GM12875 (cell line): ENCODE results near the gene RAP1GAP2.

Experiments used
- H3K4me3 ChIP-seq: one replicate; pipeline ENCODE4 v1.5.1; 2011; ENCODE audit warnings: low read depth, low read length, control low read depth
- TF ChIP-seq, protein P1 (sequence below): IDR thresholded peaks from 2 replicates; pipeline ENCODE4 v1.5.1; 2011; ENCODE audit warnings: low read depth, mild to moderate bottlenecking, control low read depth, inconsistent platforms, low read length, moderate library complexity, borderline replicate concordance; ENCODE audit not compliant: insufficient read depth

The RAP1GAP2 gene

DNA sequence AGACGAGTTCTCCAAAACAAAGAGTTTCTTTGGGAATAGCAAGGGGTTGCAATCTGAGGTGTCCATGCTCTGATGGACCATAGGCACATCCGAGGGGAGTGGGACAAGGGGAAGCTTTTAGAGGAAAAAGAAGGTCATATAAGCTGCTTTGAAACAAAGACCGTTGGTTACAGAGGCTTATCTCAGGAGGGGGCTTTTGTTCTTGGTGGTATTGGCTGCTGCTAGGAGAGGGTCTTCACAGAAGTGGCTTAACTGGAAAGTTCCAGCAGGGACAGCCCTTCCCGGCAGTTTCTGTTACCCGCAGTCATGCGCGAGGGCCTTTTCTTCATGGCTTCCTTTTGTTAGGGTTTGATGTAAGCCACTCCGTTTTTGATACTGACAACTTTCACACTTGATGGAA is 76.0 kb downstream of the RAP1GAP2 start:
- TF ChIP-seq, protein P1, sequence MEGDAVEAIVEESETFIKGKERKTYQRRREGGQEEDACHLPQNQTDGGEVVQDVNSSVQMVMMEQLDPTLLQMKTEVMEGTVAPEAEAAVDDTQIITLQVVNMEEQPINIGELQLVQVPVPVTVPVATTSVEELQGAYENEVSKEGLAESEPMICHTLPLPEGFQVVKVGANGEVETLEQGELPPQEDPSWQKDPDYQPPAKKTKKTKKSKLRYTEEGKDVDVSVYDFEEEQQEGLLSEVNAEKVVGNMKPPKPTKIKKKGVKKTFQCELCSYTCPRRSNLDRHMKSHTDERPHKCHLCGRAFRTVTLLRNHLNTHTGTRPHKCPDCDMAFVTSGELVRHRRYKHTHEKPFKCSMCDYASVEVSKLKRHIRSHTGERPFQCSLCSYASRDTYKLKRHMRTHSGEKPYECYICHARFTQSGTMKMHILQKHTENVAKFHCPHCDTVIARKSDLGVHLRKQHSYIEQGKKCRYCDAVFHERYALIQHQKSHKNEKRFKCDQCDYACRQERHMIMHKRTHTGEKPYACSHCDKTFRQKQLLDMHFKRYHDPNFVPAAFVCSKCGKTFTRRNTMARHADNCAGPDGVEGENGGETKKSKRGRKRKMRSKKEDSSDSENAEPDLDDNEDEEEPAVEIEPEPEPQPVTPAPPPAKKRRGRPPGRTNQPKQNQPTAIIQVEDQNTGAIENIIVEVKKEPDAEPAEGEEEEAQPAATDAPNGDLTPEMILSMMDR, result no peak
- no peak overlapping the region for H3K4me3 ChIP-seq

DNA sequence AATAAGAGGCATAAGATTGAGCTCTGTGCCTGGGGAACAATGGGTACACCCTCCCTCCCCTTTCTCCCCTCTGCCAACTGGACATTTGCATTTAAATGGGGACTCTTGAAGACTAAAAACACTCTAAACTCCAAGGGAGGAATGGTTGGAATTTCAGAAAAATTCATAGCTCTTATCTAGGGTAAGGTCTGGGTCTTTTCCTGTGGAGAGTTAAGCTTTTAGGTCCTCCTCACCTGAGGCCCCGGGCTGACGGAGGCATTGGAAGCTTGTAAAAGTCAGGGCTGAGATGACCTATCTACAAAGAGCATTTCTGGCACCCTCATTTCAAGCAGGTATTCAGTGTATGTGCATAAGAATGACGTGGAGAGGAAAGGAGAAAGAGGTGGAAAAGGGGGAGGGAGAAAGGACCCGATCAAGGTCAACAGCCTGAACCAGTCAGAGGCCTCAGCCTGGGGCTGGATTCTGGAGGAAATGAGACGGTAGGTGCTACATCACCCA is 78.0 kb downstream of the RAP1GAP2 start:
- no peak overlapping the region for H3K4me3 ChIP-seq
- TF ChIP-seq, protein P1, result no peak

DNA sequence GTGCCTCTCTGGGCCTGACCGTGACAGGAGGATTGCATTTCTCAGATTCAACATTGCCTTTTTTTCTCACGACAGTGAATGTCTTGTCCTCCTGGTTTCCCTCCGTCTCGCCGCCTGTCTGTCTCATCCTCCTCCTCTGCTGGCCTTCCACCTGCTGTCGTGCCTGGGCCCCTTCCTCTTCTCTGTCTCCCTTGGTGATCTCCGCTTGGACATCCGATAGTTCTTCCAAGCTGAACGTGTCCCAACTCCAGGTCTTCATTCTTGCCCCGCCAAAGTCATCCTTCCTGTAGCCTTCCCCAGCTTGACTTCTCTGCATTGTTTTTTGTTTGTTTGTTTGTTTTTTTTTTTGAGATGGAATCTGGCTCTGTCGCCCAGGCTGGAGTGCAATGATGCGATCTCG is 79.4 kb downstream of the RAP1GAP2 start:
- H3K4me3 ChIP-seq, result no peak overlapping the region
- TF ChIP-seq, protein P1, result no peak

DNA sequence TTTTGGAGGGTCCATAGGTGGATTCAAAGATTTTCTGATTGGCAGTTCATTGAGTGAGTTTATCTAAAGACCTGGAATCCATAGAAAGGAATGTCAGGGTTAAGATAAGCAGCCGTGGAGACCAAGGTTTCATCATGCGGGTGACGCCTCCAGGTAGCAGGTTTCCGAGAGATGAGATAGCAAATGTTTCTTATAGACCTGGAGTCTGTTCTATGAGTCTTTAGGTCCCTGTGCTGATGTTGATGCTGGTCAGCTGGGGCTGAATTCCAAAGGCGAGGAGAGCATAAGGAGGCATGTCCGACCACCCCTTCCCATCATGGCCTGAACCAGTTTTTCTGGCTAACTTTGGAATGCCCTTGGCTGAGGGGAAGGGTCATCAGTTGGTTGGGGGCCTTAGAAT is 80.2 kb downstream of the RAP1GAP2 start:
- TF ChIP-seq, protein P1, result no peak
- H3K4me3 ChIP-seq, result no peak overlapping the region

DNA sequence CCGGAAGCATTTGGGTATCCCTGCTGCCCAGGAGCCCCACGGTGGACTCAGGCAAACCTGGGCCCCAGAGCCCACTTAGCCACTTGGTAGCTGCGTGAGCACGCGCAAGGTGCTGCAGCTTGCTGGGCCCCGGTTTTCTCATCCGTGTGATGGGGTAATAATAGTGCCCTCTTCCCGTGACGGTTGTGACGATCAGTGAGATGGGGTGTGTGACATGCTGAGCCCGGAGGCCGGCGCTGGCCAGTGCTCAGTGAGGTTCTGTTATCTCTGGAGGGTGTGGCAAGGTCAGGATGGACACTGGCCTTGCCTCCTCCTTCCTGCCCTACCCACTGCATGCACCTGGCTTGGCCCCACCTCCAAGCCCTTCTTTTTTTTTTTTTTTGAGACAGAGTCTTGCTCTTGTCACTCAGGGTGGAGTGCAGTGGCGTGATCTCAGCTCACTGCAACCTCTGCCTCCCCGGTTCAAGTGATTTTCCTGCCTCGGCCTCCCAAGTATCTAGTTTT is 82.6 kb downstream of the RAP1GAP2 start:
- TF ChIP-seq, protein P1, result no peak
- H3K4me3 ChIP-seq, result no peak overlapping the region

DNA sequence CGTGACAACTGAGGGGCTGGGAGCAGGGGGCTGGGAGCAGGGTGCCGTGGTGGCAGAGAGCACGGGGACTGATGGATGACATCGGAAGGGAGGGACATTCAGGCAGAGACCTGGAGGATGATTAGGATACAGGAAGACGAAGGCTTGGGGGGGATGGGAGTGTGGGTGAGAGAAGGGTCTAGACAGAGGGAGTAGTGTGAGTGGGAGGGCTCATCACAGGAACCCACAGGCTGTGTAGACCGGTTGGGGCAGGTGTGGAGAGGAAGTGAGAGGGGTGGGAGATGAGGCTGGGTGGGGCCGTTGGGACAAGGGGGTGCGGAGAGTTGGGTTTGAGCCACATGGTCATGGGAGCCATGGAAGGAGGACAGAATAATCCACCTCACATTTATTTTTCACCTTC is 83.8 kb downstream of the RAP1GAP2 start:
- H3K4me3 ChIP-seq, result no peak overlapping the region
- TF ChIP-seq, protein P1, result no peak

DNA sequence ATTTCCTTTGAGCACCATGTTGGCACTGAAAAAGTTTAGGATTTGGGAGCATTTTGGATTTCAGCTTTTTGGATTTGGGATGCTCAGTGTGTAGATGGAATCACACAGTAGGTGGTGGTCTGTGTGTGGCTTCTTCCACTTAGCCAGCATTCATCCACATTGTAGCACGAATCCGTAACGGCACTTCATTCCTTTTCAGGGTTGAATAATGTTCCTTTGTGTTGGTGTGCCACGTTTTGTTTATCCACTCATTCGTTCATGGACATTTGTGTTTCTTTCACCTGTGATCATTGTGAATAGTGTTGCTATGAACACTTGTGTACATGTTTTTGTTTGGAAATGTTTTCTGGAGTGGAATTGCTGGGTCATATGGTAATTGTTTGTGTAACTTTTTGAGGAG is 85.1 kb downstream of the RAP1GAP2 start:
- TF ChIP-seq, protein P1, result no peak
- H3K4me3 ChIP-seq, result no peak overlapping the region
